GM21825 (cell line): ENCODE data around the gene KCNMB4.
"Not testable (repeated sequence)": the region's sequence is repeated elsewhere in the genome, so short reads cannot be mapped to it uniquely, and the experiment has no call there.

Experiments
- ATAC-seq: cut with Tn5 transposase; IDR thresholded peaks from one replicate; pipeline ENCODE4 v1.9.1; 2021; ENCODE audit warnings: mild to moderate bottlenecking, moderate library complexity; ENCODE audit not compliant: unreplicated experiment

The KCNMB4 gene

GRCh38 chr12:70367258-70368141 lies 1.4 kb downstream of the KCNMB4 start:
- ATAC-seq: no peak

- no peak for ATAC-seq
These were observed 6.8 kb downstream of the KCNMB4 start for GRCh38 chr12:70372881-70373280.

DNA sequence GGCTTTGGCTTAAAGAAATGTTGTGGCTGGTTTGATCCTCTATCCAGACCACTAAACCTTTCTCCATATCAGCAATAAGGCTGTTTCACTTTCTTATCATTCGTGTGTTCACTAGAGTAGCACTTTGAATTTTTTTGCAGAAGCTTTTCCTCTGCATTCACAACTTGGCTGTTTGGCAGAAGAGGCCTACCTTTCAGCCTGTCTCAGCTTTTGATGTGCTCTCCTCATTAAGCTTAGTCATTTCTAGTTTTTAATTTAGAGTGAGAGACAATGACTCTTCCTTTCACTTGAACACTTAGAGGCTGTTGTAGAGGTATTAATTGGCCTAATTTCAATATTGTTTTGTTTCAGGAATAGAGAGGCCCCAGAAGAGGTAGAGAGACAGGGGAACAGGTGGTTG lies 13.8 kb downstream of the KCNMB4 start:
- no peak for ATAC-seq

- ATAC-seq: no peak
These were observed 17.4 kb downstream of the KCNMB4 start for GRCh38 chr12:70383484-70383883.

DNA sequence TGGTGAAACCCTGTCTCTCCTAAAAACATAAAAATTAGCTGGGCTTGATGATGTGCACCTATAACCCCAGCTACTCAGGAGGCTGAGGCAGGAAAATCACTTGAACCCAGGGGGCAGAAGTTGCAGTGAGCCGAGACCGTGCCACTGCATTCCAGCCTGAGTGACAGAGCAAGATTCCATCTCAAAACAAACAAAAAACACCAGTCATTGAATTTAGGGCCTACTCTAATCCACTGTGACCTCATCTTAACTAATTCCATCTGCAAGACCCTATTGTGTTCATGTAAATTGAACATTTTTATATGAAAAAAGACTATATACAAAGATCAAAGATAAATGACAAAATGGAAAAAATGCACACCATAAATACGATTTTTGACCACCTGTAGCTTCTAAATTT lies 17.8 kb downstream of the KCNMB4 start:
- ATAC-seq: no peak

DNA sequence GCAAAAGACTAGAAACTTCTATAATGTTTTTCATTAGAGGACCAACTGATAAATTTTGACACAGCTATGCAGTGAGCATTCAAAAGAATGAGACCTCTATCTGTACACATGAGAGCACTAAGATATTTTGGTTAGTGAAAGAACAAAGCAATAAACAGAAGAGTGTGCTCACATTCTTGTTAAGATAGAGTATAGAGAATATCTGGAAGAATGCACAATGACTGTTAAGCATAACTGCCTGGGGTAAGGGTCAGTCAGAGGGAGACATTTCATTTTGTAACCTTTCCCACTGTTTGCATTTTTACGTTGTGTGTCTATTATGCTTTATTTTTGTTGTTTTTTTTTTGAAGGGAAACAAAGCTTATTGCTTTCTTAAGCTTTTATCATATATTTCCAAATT lies 20.7 kb downstream of the KCNMB4 start:
- ATAC-seq: no peak

GRCh38 chr12:70389678-70390077 lies 23.6 kb downstream of the KCNMB4 start:
- ATAC-seq: no peak

DNA sequence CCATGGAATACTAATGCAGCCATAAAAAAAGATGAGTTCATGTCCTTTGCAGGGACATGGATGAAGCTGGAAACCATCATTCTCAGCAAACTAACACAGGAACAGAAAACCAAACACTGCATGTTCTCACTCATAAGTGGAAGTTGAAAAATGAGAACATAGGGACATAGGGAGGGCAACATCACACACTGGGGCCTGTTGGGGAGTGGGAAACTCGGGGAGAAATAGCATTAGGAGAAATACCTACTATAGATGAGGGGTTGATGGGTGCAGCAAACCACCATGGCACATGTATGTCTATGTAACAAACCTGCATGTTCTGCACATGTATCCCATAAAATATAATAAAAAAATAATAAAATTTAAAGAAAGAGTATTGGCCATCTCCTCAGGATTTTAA lies 26.5 kb downstream of the KCNMB4 start:
- ATAC-seq: not testable (repeated sequence)

- no peak for ATAC-seq
These were observed 27.9 kb downstream of the KCNMB4 start for GRCh38 chr12:70393787-70394499.

DNA sequence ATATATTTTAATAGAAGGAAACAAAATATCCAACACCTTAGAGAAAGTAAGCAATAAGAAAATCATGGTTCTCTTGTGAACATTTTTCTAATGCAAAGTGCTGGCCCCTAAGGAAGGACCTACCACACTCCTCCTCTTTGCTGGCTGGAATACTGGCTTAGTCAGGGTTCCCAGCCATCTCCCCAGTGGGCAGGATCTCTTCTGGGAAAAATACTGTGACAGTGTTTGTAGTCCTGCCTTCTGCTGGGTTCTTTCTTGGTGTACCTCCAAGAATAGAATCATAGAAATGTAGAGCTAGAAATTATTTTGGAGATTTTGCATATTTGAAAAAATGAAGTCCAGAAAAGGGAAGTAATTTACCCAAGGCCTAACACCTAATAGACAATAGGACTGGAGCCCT lies 31.9 kb downstream of the KCNMB4 start:
- ATAC-seq: no peak

DNA sequence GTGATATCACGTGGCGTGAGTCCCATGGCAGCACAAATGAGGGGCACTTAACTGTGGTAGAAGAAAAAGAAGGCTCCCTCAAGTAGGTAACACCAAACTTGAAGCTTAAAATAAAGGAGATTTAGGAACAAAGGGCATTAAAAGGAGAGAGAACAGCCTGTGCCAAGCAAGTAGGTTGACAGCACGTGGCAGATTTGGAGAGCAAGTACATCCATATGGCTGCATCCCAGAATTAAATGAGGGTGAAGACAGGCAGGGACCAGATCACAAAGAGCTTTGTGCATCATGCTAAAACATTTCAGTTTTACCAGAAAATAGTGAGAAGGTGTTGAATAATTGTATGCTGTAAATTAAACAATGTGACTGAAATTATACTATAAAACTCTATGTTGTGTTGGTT lies 32.8 kb downstream of the KCNMB4 start:
- ATAC-seq: no peak

GRCh38 chr12:70399311-70399710 lies 33.2 kb downstream of the KCNMB4 start:
- no peak for ATAC-seq

DNA sequence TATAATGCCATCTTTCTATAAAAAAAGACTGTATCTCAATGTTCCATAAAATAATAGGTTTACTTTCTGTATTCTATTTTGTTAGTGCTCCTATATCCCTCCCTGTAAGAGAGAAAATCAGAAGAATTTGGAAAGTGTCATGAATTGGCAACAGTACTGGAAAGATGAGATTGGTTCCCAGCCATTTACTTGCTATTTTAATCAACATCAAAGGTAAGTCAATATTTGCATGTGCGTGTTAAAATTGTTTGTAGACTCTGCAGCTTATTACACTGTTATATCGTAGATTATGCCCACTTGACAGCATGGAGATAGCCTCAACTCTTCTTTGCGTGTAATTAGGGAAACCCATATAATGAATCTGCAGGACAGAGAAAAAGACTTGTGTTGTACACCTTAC lies 34.0 kb downstream of the KCNMB4 start:
- no peak for ATAC-seq

GRCh38 chr12:70402597-70402996 lies 36.5 kb downstream of the KCNMB4 start:
- no peak for ATAC-seq

DNA sequence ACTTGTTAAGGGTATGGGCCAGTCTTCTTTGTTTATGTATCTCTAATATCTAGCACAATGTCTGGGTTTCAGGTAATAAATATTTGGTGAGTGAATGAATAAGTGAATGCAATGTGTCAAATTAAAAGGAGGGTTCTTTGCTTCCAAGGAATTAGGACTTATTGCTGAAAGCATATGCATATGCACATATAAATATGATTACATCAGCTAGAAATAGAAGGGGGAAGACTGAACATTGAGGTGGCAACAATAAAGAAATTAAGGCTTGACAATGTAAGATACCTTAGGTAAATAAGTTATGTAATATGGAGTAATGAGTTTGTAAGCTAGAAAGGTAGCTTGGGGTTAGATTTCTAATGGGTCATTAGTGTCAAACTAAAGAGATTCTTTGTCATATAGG lies 37.7 kb downstream of the KCNMB4 start:
- ATAC-seq: no peak

- ATAC-seq: no peak
These were observed 42.1 kb downstream of the KCNMB4 start for GRCh38 chr12:70408004-70408790.

DNA sequence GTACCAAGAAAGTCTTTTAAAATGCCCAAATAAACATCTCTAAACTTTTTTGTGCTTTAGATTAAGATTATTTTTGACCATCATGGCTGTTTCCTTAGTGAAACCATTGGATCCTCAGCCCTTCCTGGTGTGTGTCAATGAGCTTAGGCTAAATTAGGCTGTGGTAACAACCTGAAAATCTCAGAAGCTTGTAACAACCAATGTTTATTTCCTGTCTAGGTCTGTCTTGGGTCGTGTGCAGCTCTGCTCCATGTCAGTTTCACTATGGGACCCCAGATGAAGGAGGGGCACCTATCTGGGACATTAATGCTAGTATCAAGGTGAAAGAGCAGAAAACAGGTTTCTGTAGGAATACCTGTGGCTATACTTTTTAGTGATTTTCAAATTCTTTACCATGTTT lies 49.9 kb downstream of the KCNMB4 start:
- ATAC-seq: peak; percentile 72

DNA sequence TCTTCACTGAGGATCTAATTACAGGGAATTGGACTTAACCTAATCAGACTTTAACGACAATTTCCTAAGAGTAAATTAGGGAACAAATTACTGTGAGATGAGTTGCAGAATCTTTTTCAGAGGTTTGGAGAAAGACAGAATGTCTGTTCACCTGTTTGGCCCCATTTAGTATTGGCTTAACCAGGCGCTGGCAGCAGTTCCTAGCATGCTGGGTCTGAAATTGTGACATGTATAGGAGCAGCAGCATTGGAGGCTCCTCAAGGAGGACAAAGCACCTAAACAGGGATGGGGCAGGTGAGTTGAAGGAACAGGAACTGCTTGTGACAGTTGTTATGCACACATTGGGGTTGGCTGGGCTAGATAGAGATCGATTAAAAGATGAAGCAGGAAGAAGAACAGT lies 51.0 kb downstream of the KCNMB4 start:
- no peak for ATAC-seq

DNA sequence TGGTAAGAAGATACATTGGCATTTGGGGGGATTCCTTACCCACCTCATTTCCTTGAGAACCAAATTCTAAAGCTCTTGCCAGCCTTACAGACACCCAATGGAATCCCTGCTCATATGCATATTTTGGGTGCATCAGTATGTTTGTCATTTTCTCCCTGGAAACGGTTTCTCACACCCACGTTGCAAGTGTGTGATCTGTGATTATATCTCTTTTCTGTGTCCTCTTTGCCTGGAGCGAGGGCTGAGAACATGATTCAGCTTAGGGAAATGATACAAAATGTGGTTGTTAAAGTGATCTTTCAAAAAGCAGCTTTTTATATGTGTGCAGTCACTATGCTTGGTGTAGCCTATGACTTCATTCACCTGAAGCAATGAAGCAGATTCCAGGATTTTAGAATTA lies 52.0 kb downstream of the KCNMB4 start:
- ATAC-seq: no peak

- ATAC-seq: no peak
These were observed 56.5 kb downstream of the KCNMB4 start for GRCh38 chr12:70422631-70423030.

DNA sequence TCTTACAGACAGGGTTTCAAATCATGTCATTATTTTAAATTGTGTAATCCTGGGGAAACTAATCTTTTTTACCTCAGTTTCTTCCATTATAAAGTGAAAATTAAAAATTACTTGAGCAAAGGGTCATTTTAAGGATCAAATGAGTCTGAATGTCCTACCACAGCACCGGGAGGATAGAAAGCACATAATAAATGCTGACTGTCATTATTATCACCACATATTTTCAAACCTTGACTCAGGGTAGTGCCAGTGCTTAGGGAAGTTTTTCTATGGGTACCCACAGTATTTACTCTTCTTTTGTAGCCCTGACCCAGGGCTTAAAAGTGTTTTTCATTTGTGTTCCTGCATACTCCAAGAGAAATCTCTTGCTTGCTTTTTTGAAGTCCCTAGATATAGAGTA lies 60.5 kb downstream of the KCNMB4 start:
- ATAC-seq: no peak

GRCh38 chr12:70427611-70428010 lies 61.5 kb downstream of the KCNMB4 start:
- ATAC-seq: no peak
